Subcutaneous abdominal adipose tissue (tissue), 5 donors: ENCODE data around the gene POLR3K.

Experiments used
- H3K27ac ChIP-seq: one replicate; pipeline ENCODE4 v1.7.0; 2013; ENCODE audit warnings: low read depth, mild to moderate bottlenecking, inconsistent platforms, low read length, moderate library complexity
- H3K27me3 ChIP-seq, 5 donors: one replicate each; pipeline ENCODE4 v1.7.0; 2013; ENCODE audit warnings: low read length in 5 of 5, inconsistent platforms in 1 of 5; ENCODE audit not compliant: control insufficient read depth in 5 of 5, insufficient read depth in 4 of 5
- H3K36me3 ChIP-seq, 5 donors: one replicate each; pipeline ENCODE4 v1.7.0; 2013; ENCODE audit warnings: low read length in 5 of 5; ENCODE audit not compliant: control insufficient read depth in 5 of 5, insufficient read depth in 5 of 5
- H3K4me1 ChIP-seq, 5 donors: one replicate each; pipeline ENCODE4 v1.7.0; 2013; ENCODE audit warnings: low read length in 5 of 5, mild to moderate bottlenecking in 3 of 5, moderate library complexity in 1 of 5; ENCODE audit not compliant: control insufficient read depth in 5 of 5, insufficient read depth in 5 of 5
- H3K4me3 ChIP-seq, 5 donors: one replicate each; pipeline ENCODE4 v1.7.0; 2013; ENCODE audit warnings: low read length in 5 of 5, low read depth in 1 of 5
- H3K9ac ChIP-seq, 5 donors: one replicate each; pipeline ENCODE4 v1.7.0; 2013; ENCODE audit warnings: low read length in 5 of 5, mild to moderate bottlenecking in 4 of 5, moderate library complexity in 3 of 5
- H3K9me3 ChIP-seq, 5 donors: one replicate each; pipeline ENCODE4 v1.7.0; 2013; ENCODE audit warnings: low read length in 5 of 5; ENCODE audit not compliant: control insufficient read depth in 5 of 5
- donor health status: healthy.
- donor health status: healthy.
- donor health status: healthy.
- donor health status: healthy.
- donor health status: healthy.

The POLR3K gene

DNA sequence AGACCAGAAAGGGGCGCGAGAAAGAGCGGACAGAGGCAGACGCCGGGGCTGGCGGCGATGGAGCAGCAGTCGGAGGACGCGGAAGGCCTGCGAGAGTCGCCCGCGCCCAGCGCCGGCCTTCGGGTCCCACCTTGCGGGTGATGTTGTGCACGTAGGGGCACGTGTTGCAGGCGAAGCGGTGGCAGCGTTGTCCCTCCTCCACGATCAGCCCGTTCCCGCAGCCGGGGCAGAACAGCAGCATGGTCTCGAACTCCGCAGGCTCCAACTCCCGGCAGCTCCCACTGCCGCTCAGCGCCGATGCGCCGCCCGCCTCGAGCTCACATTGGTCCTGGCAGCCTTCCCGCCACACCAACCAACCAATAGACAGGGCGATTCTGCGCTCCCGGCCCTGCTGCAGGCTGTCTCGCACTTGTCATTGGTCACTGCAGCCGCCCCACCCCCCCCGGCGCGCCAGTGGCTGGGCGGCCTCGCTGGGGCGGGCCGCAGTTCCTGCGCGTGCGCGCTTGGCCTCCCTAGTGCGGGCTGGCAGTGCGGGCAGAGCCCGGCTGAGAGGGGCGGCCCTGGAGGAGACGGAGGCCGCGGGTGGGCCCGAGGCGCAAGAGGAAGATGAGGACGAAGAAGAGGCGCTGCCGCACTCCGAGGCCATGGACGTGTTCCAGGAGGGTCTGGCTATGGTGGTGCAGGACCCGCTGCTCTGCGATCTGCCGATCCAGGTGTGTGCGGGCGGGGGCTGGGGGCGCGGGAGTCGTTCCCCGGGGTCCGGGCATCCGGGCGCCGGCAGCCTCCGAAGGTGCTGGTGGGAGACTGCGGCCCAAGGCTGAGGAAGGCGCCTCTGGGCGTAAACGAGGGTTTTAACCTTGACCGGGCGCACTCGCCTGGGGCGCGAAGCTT, at the start of gene POLR3K, which contains the start of gene SNRNP25:
Gene POLR3K, minus strand, starts transcription at position 263 of the 891 bp plus-strand sequence. Its CDS starts 22 bp downstream, at position 241.
Gene SNRNP25, plus strand, starts transcription at position 483 of the 891 bp plus-strand sequence. Its CDS starts 189 bp downstream, at position 672.
- peaks cover 0 to 19% (median 18%) of the 10 kb centered on the region in 5 donors for H3K4me1 ChIP-seq
- H3K9me3 ChIP-seq: no peaks in the 10 kb centered on the region
- H3K27ac ChIP-seq: peak within 1 kb of the TSS; percentile 41
- H3K27me3 ChIP-seq: no peaks in the 10 kb centered on the region
- peak within 1 kb of the TSS in 4 of 5 donors; percentile 80 to 88 (median 83) for H3K9ac ChIP-seq
- peaks cover 0 to 41% (median 31%) of the 10 kb centered on the region in 5 donors for H3K36me3 ChIP-seq
- H3K4me3 ChIP-seq: peak within 1 kb of the TSS; percentile 85 to 94 (median 88)

DNA sequence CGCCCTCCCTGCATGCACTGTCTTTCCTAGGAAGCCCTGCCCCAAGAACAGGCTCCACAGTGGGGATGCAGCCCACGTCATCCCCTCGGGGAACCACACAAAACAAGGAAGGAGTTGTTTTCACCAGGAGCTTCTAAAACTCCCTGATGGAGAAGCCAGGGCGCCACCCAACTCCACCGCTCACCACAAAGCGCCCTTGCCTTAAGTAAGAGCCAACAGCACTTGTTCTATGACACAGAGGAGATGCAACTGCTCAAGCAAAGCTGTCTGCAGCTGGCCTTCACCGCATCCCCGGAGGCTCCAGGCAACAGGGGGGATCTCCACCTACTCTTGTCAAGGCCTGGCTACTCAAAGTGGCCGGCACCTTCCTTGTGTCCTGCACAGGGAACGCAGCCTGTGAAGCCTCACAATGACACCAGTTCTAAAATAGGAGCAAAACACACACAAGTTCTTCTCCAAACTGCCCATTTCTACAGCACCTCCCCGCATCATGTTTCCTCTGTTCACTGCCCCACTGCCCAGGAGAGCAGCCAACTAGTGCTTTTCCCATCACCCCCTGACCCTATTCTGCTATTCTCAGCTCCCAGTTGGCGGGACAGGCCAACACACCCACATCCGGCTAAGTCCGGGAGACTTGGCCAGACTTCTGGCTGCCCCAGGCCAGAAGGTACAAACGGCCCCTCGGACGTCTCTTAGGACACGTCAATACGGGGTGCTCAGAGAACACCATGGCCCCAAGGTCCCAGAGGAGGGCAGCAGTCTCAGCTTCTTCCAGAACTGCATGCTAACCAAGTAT, 48.9 kb upstream of the POLR3K start:
- Histone ChIP-seq H3K4me1 (peaks cover 9 to 33% (median 23%) of the 10 kb centered on the region in 5 donors), H3K27ac (no peak overlapping the region), H3K27me3 (no peaks in the 10 kb centered on the region), H3K4me3 (peak overlapping the region in 3 of 5 donors; percentile 1 to 27 (median 11)), H3K9me3 (no peaks in the 10 kb centered on the region), H3K36me3 (peaks cover 0 to 36% (median 19%) of the 10 kb centered on the region in 5 donors), H3K9ac (peak overlapping the region in 3 of 5 donors; percentile 4 to 47 (median 14))

DNA sequence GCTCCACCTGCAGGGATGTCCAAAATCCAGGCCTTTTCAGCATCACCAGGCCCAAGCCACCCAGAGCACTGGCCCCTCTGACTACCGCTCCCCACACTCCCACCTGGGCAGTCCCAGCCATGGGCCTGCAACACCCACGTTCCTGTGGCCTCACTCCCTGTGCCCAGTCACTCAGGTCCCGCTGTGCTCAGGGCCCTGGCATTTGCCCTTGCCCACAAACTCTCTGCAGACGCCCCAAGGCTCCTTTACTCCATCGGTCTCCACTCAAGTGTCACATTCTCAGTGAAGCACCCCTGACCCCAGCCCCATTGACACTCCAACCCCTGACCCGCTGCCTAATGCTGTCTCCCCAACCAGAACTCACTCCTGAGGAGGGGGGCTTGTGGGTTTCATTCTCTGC, 48.2 kb upstream of the POLR3K start:
- no peaks in the 10 kb centered on the region for H3K27me3 ChIP-seq
- H3K36me3 ChIP-seq: peaks cover 0 to 36% (median 19%) of the 10 kb centered on the region in 5 donors
- peaks cover 9 to 38% (median 23%) of the 10 kb centered on the region in 5 donors for H3K4me1 ChIP-seq
- H3K9me3 ChIP-seq: no peaks in the 10 kb centered on the region
- H3K4me3 ChIP-seq: no peak overlapping the region
- no peak overlapping the region for H3K27ac ChIP-seq
- H3K9ac ChIP-seq: peak overlapping the region in 1 of 5 donors; percentile 47

DNA sequence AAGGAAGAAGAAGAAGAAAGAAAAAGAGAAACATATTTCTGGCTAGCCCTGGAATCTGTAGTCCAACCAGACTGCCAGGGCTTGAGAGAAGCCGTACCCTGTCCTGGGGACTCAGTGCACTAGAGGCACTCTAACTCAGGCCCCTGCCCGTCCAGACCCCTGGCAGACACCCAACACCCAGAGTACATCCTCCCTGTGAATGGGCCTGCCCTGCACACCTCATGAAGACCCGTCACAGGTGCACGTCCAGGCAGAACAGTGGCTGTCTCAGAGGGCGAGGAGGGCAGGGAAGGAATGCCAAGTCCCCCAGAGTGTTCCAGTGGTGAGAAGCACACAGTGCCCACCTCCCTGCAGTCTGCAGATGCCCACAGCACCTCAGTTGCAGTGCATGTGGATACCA, 47.6 kb upstream of the POLR3K start:
- Histone ChIP-seq H3K4me3 (no peak overlapping the region), H3K9me3 (no peaks in the 10 kb centered on the region), H3K27me3 (no peaks in the 10 kb centered on the region), H3K9ac (no peak overlapping the region), H3K36me3 (peaks cover 0 to 40% (median 23%) of the 10 kb centered on the region in 5 donors), H3K27ac (no peak overlapping the region), H3K4me1 (peaks cover 9 to 38% (median 23%) of the 10 kb centered on the region in 5 donors)

DNA sequence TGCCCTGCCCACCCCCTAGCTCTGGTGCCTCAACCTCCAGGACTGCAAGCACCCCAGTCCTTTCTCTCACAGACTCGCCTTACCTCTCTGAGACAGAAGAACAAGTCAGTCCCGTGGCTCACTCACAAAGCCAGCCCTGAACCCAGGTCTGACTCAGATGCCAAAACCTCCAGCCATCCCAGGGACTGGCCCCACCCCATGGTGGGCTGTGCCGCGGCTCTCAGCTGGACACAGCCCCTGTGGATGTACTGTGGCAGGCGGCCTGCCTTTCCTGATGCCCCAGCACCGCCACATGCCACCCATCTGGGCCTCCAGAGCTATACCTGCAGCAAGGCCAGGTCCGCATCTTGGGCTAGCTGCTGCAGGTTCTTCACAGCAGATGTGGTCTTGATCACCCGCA, 44.4 kb upstream of the POLR3K start:
- H3K36me3 ChIP-seq: peaks cover 0 to 40% (median 18%) of the 10 kb centered on the region in 5 donors
- peaks cover 9 to 35% (median 22%) of the 10 kb centered on the region in 5 donors for H3K4me1 ChIP-seq
- H3K9me3 ChIP-seq: no peaks in the 10 kb centered on the region
- H3K27ac ChIP-seq: no peak overlapping the region
- no peaks in the 10 kb centered on the region for H3K27me3 ChIP-seq
- H3K9ac ChIP-seq: no peak overlapping the region
- no peak overlapping the region for H3K4me3 ChIP-seq

DNA sequence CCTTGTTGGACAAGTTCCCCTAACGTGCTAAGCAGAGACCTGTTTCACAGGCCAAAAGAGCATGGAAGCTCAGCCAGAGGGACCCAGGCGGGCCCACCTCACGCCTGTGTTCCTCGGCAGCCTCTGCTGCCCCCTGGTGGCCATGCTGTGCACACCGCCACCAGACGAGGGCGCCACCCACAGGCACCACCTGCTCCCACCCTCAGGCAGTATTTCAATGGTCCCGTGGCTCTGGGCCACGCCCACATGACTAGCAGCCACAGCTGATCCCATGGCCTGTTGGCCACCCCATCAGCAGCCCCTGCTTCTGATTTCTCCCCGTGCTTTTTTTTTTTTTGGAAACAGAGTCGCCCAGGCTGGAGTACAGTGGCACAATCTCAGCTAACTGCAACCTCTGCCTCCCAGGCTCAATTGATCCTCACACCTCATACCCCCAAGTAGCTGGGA, 43.5 kb upstream of the POLR3K start:
- no peaks in the 10 kb centered on the region for H3K27me3 ChIP-seq
- H3K9ac ChIP-seq: no peak overlapping the region
- H3K4me3 ChIP-seq: no peak overlapping the region
- H3K27ac ChIP-seq: no peak overlapping the region
- peaks cover 0 to 48% (median 27%) of the 10 kb centered on the region in 5 donors for H3K36me3 ChIP-seq
- H3K9me3 ChIP-seq: no peaks in the 10 kb centered on the region
- H3K4me1 ChIP-seq: peaks cover 2 to 27% (median 13%) of the 10 kb centered on the region in 5 donors

DNA sequence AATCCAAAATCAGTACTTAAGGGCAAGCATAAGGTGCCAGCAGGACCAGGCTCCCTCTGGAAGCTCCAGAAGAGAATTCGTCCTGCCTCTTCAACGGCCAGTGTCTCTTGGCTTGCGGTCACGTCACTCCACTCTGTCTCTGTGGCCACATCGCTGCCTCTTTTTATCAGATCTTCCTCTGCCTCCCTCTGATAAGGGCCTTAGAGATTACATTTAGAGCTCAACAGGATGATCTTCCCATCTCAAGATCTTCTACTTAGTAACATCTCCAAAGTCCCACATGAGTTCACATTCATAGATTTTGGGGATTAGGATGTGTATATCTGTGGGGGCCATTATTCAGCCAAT, 41.5 kb upstream of the POLR3K start:
- no peaks in the 10 kb centered on the region for H3K27me3 ChIP-seq
- H3K36me3 ChIP-seq: peaks cover 0 to 50% (median 37%) of the 10 kb centered on the region in 5 donors
- H3K4me1 ChIP-seq: peaks cover 0 to 23% (median 6%) of the 10 kb centered on the region in 5 donors
- no peak overlapping the region for H3K4me3 ChIP-seq
- no peak overlapping the region for H3K9ac ChIP-seq
- no peaks in the 10 kb centered on the region for H3K9me3 ChIP-seq
- H3K27ac ChIP-seq: no peak overlapping the region

DNA sequence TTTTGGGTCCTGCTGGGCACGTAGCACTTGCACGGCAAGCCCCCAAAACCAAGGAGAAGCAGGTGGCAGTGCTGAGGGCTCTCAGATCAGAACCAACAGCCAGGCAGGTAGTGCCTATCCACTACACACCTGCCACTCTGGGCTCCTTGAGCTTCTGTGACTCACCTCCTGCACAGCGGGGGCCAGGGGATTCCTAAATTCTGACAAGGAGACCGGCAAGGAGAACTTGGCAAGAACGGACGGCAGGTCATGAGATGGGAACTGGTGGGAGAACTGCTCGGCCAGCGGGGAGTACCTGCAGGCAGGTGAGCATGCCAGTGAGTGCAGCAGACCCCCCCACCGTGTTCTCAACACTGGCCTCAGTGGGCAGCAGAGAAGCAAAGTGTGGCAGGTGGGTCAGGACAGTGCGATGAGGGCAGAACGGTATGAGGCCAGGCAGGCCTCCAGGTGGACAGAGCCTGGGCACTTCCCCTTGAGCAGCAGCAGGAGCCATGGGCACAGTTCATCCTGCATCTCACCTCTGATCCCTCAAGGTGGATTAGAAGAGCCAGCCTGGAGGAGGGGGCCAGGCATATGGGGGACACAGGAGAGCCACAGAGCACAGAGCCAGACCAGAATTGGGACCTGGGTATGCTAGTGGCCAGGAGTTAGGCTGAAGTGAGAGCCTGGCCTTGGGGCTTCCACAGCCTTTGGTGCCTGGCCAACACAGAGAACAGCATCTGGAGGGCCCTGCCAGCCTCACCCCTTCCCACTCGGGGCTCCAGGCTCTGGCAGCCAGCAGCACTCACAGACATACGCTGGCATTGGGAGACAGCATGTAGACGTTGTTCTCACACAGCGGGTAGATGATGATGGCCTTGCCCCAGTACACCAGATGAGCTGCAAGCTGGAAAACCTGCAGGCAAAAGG, 39.3 kb upstream of the POLR3K start:
- Histone ChIP-seq H3K36me3 (peaks cover 0 to 64% (median 50%) of the 10 kb centered on the region in 5 donors), H3K27ac (no peak overlapping the region), H3K27me3 (no peaks in the 10 kb centered on the region), H3K4me3 (no peak overlapping the region), H3K9me3 (no peaks in the 10 kb centered on the region), H3K9ac (no peak overlapping the region), H3K4me1 (peaks cover 0 to 13% (median 3%) of the 10 kb centered on the region in 5 donors)

DNA sequence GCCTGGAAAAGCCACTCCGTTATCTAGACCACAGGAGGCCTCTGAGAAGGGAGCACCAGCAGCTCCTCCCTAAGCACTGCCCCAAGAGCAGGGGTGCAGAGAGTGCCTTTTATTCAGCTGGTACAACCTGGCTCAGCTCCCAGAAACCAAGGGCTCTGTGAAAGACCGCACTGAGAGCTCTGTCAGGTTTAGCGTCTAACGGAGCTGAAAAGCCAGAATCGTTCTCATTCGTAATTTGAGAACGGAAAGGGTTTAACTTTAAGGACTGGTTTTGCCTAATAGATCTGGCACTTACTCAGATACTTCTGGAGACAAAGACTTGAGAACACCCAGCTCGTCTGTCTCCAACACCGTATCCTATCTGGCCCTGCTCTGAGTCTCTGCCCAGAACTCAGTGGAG, 38.1 kb upstream of the POLR3K start:
- no peak overlapping the region for H3K9ac ChIP-seq
- peaks cover 0 to 70% (median 54%) of the 10 kb centered on the region in 5 donors for H3K36me3 ChIP-seq
- no peaks in the 10 kb centered on the region for H3K27me3 ChIP-seq
- H3K9me3 ChIP-seq: no peaks in the 10 kb centered on the region
- H3K4me1 ChIP-seq: peaks cover 0 to 5% (median 0%) of the 10 kb centered on the region in 5 donors
- H3K4me3 ChIP-seq: no peak overlapping the region
- H3K27ac ChIP-seq: no peak overlapping the region
